WTC11 (cell line): ENCODE data around the gene TMEM52B. TPM values are rescaled to one million over a fixed set of nuclear protein-coding genes. Genes with fewer than 3 reads are reported as not detected.

Experiments used
- ATAC-seq: fragments of 200-7000 bp; cut with Tn5 transposase; 2 replicates; pipeline ENCODE4 v1.10.0; 2021; ENCODE audit warnings: mild to moderate bottlenecking, moderate library complexity
- CTCF ChIA-PET: fragments of 300-600 bp; sonication (Branson Sonifier 250); formaldehyde crosslinking; loops from one replicate; lab custom pipeline; 2021; ENCODE audit warnings: antibody characterized with exemption; lab: Charles Lee
- POLR2A ChIA-PET: fragments of 350-600 bp; sonication (Branson Sonifier 250); formaldehyde crosslinking; loops from one replicate; lab custom pipeline; 2021; ENCODE audit warnings: antibody characterized with exemption; lab: Charles Lee
- DNase-seq: peaks from one replicate; pipeline ENCODE4 v3.0.0; 2021; ENCODE audit warnings: low spot score
- H3K27ac Mint-ChIP-seq: 2 replicates; pipeline ENCODE4 v1.8.0; 2021; ENCODE audit warnings: mixed read lengths
- H3K27me3 Mint-ChIP-seq: 2 replicates; pipeline ENCODE4 v1.8.0; 2021; ENCODE audit warnings: low read depth, mild to moderate bottlenecking, moderate library complexity, mixed read lengths
- H3K36me3 Mint-ChIP-seq: 2 replicates; pipeline ENCODE4 v1.8.0; 2021; ENCODE audit warnings: mixed read lengths
- H3K4me1 Mint-ChIP-seq: 2 replicates; pipeline ENCODE4 v1.8.0; 2022; ENCODE audit warnings: mixed read lengths
- H3K4me3 Mint-ChIP-seq: 2 replicates; pipeline ENCODE4 v1.8.0; 2021; ENCODE audit warnings: mild to moderate bottlenecking, moderate library complexity, mixed read lengths
- H3K9me3 Mint-ChIP-seq: 2 replicates; pipeline ENCODE4 v1.8.0; 2021; ENCODE audit warnings: mixed read lengths
- CREM ChIP-seq: sonication (generic); formaldehyde crosslinking; IDR thresholded peaks from 2 replicates; pipeline ENCODE4 v1.8.1; 2022; ENCODE audit warnings: mild to moderate bottlenecking, missing genetic modification reagents, moderate library complexity
- ESRRA ChIP-seq: sonication (generic); formaldehyde crosslinking; IDR thresholded peaks from 2 replicates; pipeline ENCODE4 v1.8.1; 2022; ENCODE audit warnings: mild to moderate bottlenecking, missing genetic modification reagents, borderline replicate concordance
- GABPB1 ChIP-seq: sonication (generic); formaldehyde crosslinking; IDR thresholded peaks from 2 replicates; pipeline ENCODE4 v1.8.1; 2023; ENCODE audit warnings: mild to moderate bottlenecking, missing genetic modification reagents
- GRHL2 ChIP-seq: fragments of 250-450 bp; sonication (Bioruptor Pico); IDR thresholded peaks from 2 replicates; pipeline ENCODE4 v1.8.0; 2022; ENCODE audit warnings: mild to moderate bottlenecking, moderate library complexity; ENCODE audit not compliant: insufficient replicate concordance, severe bottlenecking
- HMGA2 ChIP-seq: fragments of 250-450 bp; sonication (Bioruptor Pico); IDR thresholded peaks from 2 replicates; pipeline ENCODE4 v1.4.0; 2021; ENCODE audit warnings: mild to moderate bottlenecking, moderate library complexity
- JAZF1 ChIP-seq: fragments of 250-450 bp; sonication (Bioruptor Pico); IDR thresholded peaks from 2 replicates; pipeline ENCODE4 v1.9.0; 2021; ENCODE audit warnings: moderate library complexity, mild to moderate bottlenecking, inconsistent platforms
- NFATC4 ChIP-seq: fragments of 250-450 bp; sonication (Bioruptor Pico); IDR thresholded peaks from 2 replicates; pipeline ENCODE4 v1.9.0; 2021; ENCODE audit warnings: mild to moderate bottlenecking
- SMAD4 ChIP-seq: sonication (generic); formaldehyde crosslinking; IDR thresholded peaks from 2 replicates; pipeline ENCODE4 v1.8.0; 2022; ENCODE audit warnings: mild to moderate bottlenecking, missing genetic modification reagents
- SP1 ChIP-seq: sonication (generic); formaldehyde crosslinking; conservative IDR thresholded peaks from 2 replicates; pipeline ENCODE4 v1.8.1; 2022; ENCODE audit warnings: missing genetic modification reagents
- ZNF121 ChIP-seq: sonication (generic); formaldehyde crosslinking; IDR thresholded peaks from 2 replicates; pipeline ENCODE4 v1.8.0; 2023; ENCODE audit warnings: missing genetic modification reagents
- ZNF396 ChIP-seq: fragments of 250-450 bp; sonication (Bioruptor Pico); IDR thresholded peaks from 2 replicates; pipeline ENCODE4 v1.8.0; 2021; ENCODE audit warnings: mild to moderate bottlenecking, moderate library complexity, borderline replicate concordance
- ZNF416 ChIP-seq: fragments of 250-450 bp; sonication (Bioruptor Pico); IDR thresholded peaks from 2 replicates; pipeline ENCODE4 v1.9.0; 2021; ENCODE audit warnings: mild to moderate bottlenecking, inconsistent platforms
- total RNA-seq: library from RNA; stranded (reverse); gene quantifications from 3 replicates; pipeline ENCODE4 v1.2.3, GENCODE V29; 2021
- TF ChIP-seq, protein P1 (sequence below): sonication (generic); formaldehyde crosslinking; IDR thresholded peaks from 2 replicates; pipeline ENCODE4 v1.8.0; 2022; ENCODE audit warnings: missing genetic modification reagents
- TF ChIP-seq, protein P2 (sequence below): sonication (generic); formaldehyde crosslinking; conservative IDR thresholded peaks from 2 replicates; pipeline ENCODE4 v1.8.1; 2022; ENCODE audit warnings: mild to moderate bottlenecking, missing genetic modification reagents
- TF ChIP-seq, protein P3 (sequence below): sonication (generic); formaldehyde crosslinking; IDR thresholded peaks from 2 replicates; pipeline ENCODE4 v1.8.1; 2022; ENCODE audit warnings: missing genetic modification reagents, borderline replicate concordance
- TF ChIP-seq, protein P4 (sequence below): fragments of 250-450 bp; sonication (Bioruptor Pico); IDR thresholded peaks from 2 replicates; pipeline ENCODE4 v1.9.0; 2021; ENCODE audit warnings: moderate library complexity, mild to moderate bottlenecking, inconsistent platforms, borderline replicate concordance
- TF ChIP-seq, protein P5 (sequence below): fragments of 250-450 bp; sonication (Bioruptor Pico); IDR thresholded peaks from 2 replicates; pipeline ENCODE4 v1.9.0; 2021; ENCODE audit warnings: mild to moderate bottlenecking, borderline replicate concordance
- TF ChIP-seq, protein P6 (sequence below): sonication (generic); formaldehyde crosslinking; conservative IDR thresholded peaks from 2 replicates; pipeline ENCODE4 v1.8.1; 2023; ENCODE audit warnings: mild to moderate bottlenecking, low read depth, missing genetic modification reagents, moderate library complexity

The TMEM52B gene
- total RNA-seq, 1 experiment from 2014 or later = not detected

DNA sequence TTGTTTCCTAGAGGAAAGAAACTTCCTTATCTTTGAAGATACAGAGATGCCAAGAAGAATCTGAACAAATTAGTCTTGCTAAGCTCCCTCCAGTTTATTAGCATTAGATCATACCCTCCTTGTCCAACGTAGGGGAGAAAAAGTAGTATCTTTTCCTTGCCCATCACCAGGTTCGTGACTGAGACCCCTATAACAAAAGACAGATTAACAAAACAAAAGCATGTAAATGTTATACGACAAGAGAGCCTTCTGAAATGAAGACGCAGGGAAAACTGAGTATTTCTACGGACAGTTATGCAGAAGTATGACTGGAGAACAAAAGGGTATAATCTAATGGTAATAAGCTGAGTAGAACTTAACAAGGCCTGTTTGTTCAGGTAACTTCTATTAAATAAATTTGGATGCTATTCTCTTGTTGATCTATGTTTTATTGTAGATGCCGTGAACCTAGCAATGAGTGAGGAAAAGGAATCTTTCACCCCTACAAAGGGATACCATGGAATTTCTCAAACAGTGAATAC lies 45.9 kb upstream of the TMEM52B start:
- H3K27ac Mint-ChIP-seq = peak overlapping the region; percentile 70
- TF ChIP-seq SP1 (CRISPR knock-in tag) = no peak
- TF ChIP-seq, protein P1, sequence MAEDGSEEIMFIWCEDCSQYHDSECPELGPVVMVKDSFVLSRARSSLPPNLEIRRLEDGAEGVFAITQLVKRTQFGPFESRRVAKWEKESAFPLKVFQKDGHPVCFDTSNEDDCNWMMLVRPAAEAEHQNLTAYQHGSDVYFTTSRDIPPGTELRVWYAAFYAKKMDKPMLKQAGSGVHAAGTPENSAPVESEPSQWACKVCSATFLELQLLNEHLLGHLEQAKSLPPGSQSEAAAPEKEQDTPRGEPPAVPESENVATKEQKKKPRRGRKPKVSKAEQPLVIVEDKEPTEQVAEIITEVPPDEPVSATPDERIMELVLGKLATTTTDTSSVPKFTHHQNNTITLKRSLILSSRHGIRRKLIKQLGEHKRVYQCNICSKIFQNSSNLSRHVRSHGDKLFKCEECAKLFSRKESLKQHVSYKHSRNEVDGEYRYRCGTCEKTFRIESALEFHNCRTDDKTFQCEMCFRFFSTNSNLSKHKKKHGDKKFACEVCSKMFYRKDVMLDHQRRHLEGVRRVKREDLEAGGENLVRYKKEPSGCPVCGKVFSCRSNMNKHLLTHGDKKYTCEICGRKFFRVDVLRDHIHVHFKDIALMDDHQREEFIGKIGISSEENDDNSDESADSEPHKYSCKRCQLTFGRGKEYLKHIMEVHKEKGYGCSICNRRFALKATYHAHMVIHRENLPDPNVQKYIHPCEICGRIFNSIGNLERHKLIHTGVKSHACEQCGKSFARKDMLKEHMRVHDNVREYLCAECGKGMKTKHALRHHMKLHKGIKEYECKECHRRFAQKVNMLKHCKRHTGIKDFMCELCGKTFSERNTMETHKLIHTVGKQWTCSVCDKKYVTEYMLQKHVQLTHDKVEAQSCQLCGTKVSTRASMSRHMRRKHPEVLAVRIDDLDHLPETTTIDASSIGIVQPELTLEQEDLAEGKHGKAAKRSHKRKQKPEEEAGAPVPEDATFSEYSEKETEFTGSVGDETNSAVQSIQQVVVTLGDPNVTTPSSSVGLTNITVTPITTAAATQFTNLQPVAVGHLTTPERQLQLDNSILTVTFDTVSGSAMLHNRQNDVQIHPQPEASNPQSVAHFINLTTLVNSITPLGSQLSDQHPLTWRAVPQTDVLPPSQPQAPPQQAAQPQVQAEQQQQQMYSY (CRISPR knock-in tag) = no peak
- no peak for TF ChIP-seq GABPB1 (CRISPR knock-in tag)
- TF ChIP-seq, protein P2, sequence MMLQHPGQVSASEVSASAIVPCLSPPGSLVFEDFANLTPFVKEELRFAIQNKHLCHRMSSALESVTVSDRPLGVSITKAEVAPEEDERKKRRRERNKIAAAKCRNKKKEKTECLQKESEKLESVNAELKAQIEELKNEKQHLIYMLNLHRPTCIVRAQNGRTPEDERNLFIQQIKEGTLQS (CRISPR knock-in tag) = no peak
- no peak for TF ChIP-seq ESRRA (CRISPR knock-in tag)
- no peak for TF ChIP-seq ZNF416 (CRISPR knock-in tag)
- TF ChIP-seq GRHL2 (CRISPR knock-in tag) = no peak
- POLR2A ChIA-PET = no interaction called here

DNA sequence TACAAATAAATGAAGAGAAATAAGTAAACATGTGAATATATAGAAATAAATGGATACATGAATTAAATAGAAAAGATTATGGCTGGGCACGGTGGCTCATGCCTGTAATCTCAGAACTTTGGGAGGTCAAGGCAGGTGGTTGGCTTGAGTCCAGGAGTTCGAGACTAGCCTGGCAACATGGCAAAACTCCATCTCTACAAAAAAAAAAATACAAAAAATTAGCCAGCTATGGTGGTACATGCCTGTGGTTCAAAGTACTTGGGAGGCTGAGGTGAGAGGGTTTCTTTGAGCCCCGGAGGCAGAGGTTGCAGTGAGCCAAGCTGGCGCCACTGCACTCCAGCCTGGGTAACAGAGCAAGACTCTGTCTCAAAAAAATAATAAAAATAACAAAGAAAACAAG lies 43.7 kb upstream of the TMEM52B start:
- POLR2A ChIA-PET = no interaction called here
- H3K27ac Mint-ChIP-seq = no peak overlapping the region
- CTCF ChIA-PET = no interaction called here
- no peaks in the 10 kb centered on the region for H3K36me3 Mint-ChIP-seq
- H3K9me3 Mint-ChIP-seq = no peaks in the 10 kb centered on the region
- DNase-seq (no peak), ATAC-seq (no peak)
- no peaks in the 10 kb centered on the region for H3K27me3 Mint-ChIP-seq
- TF ChIP-seq GRHL2 (CRISPR knock-in tag) (no peak), SMAD4 (CRISPR knock-in tag) (no peak), ZNF121 (CRISPR knock-in tag) (no peak), CREM (CRISPR knock-in tag) (no peak), NFATC4 (no peak), ZNF396 (no peak), JAZF1 (CRISPR knock-in tag) (no peak), HMGA2 (CRISPR knock-in tag) (no peak)
- TF ChIP-seq, protein P3, sequence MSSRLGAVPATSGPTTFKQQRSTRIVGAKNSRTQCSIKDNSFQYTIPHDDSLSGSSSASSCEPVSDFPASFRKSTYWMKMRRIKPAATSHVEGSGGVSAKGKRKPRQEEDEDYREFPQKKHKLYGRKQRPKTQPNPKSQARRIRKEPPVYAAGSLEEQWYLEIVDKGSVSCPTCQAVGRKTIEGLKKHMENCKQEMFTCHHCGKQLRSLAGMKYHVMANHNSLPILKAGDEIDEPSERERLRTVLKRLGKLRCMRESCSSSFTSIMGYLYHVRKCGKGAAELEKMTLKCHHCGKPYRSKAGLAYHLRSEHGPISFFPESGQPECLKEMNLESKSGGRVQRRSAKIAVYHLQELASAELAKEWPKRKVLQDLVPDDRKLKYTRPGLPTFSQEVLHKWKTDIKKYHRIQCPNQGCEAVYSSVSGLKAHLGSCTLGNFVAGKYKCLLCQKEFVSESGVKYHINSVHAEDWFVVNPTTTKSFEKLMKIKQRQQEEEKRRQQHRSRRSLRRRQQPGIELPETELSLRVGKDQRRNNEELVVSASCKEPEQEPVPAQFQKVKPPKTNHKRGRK (CRISPR knock-in tag) = no peak
- TF ChIP-seq, protein P4, sequence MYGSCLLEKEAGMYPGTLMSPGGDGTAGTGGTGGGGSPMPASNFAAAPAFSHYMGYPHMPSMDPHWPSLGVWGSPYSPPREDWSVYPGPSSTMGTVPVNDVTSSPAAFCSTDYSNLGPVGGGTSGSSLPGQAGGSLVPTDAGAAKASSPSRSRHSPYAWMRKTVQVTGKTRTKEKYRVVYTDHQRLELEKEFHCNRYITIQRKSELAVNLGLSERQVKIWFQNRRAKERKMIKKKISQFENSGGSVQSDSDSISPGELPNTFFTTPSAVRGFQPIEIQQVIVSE (CRISPR knock-in tag) = no peak
- TF ChIP-seq, protein P5, sequence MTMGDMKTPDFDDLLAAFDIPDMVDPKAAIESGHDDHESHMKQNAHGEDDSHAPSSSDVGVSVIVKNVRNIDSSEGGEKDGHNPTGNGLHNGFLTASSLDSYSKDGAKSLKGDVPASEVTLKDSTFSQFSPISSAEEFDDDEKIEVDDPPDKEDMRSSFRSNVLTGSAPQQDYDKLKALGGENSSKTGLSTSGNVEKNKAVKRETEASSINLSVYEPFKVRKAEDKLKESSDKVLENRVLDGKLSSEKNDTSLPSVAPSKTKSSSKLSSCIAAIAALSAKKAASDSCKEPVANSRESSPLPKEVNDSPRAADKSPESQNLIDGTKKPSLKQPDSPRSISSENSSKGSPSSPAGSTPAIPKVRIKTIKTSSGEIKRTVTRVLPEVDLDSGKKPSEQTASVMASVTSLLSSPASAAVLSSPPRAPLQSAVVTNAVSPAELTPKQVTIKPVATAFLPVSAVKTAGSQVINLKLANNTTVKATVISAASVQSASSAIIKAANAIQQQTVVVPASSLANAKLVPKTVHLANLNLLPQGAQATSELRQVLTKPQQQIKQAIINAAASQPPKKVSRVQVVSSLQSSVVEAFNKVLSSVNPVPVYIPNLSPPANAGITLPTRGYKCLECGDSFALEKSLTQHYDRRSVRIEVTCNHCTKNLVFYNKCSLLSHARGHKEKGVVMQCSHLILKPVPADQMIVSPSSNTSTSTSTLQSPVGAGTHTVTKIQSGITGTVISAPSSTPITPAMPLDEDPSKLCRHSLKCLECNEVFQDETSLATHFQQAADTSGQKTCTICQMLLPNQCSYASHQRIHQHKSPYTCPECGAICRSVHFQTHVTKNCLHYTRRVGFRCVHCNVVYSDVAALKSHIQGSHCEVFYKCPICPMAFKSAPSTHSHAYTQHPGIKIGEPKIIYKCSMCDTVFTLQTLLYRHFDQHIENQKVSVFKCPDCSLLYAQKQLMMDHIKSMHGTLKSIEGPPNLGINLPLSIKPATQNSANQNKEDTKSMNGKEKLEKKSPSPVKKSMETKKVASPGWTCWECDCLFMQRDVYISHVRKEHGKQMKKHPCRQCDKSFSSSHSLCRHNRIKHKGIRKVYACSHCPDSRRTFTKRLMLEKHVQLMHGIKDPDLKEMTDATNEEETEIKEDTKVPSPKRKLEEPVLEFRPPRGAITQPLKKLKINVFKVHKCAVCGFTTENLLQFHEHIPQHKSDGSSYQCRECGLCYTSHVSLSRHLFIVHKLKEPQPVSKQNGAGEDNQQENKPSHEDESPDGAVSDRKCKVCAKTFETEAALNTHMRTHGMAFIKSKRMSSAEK (CRISPR knock-in tag) = no peak
- TF ChIP-seq, protein P6, sequence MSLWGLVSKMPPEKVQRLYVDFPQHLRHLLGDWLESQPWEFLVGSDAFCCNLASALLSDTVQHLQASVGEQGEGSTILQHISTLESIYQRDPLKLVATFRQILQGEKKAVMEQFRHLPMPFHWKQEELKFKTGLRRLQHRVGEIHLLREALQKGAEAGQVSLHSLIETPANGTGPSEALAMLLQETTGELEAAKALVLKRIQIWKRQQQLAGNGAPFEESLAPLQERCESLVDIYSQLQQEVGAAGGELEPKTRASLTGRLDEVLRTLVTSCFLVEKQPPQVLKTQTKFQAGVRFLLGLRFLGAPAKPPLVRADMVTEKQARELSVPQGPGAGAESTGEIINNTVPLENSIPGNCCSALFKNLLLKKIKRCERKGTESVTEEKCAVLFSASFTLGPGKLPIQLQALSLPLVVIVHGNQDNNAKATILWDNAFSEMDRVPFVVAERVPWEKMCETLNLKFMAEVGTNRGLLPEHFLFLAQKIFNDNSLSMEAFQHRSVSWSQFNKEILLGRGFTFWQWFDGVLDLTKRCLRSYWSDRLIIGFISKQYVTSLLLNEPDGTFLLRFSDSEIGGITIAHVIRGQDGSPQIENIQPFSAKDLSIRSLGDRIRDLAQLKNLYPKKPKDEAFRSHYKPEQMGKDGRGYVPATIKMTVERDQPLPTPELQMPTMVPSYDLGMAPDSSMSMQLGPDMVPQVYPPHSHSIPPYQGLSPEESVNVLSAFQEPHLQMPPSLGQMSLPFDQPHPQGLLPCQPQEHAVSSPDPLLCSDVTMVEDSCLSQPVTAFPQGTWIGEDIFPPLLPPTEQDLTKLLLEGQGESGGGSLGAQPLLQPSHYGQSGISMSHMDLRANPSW (CRISPR knock-in tag) = no peak
- no peak overlapping the region for H3K4me3 Mint-ChIP-seq
- H3K4me1 Mint-ChIP-seq = peaks cover 49% of the 10 kb centered on the region

More for the DNA sequence above, 45.9 kb upstream of the TMEM52B start:
- CTCF ChIA-PET = interaction anchor here (0.5 to 1.6 kb wide), 2 partner anchors 123 to 317 kb away, joined by 3 to 4 read pairs; no protein-coding TSS in a partner anchor
- DNase-seq (no peak), ATAC-seq (peak; percentile 25; the same call in 1 of the 2 replicates)
- Mint-ChIP-seq H3K4me1 (peaks cover 65% of the 10 kb centered on the region), H3K36me3 (no peaks in the 10 kb centered on the region), H3K27me3 (no peaks in the 10 kb centered on the region), H3K9me3 (no peaks in the 10 kb centered on the region), H3K4me3 (peak overlapping the region; percentile 0; the same call in 1 of the 2 replicates)
